Activated CD4-positive, alpha-beta memory T cell treated with anti-CD3 and anti-CD28 coated beads, Interleukin-2, amount 10 ng/mL, durations not matched to agents 7 days and 5 days (primary cell): Measurements from ENCODE around the gene TGIF2. TPM values are rescaled to one million over a fixed set of nuclear protein-coding genes. Genes with fewer than 3 reads are reported as not detected.

Experiments used
- CTCF ChIA-PET: fragments of 350-600 bp; sonication (Branson Sonifier 250); formaldehyde crosslinking; loops from one replicate; lab custom pipeline; 2021; ENCODE audit warnings: antibody characterized with exemption, inconsistent platforms; lab: Charles Lee
- POLR2A ChIA-PET: fragments of 350-600 bp; sonication (Branson Sonifier 250); formaldehyde crosslinking; loops from one replicate; lab custom pipeline; 2021; ENCODE audit warnings: antibody characterized with exemption; lab: Charles Lee
- DNase-seq: peaks from one replicate; pipeline ENCODE4 v3.0.0-alpha.2; 2020
- H3K27ac Mint-ChIP-seq: one replicate; pipeline ENCODE4 v1.8.0; 2021; ENCODE audit warnings: mild to moderate bottlenecking, mixed read lengths
- H3K27me3 Mint-ChIP-seq: one replicate; pipeline ENCODE4 v1.8.0; 2021; ENCODE audit warnings: mixed read lengths
- H3K36me3 Mint-ChIP-seq: one replicate; pipeline ENCODE4 v1.8.0; 2021; ENCODE audit warnings: low read depth, mixed read lengths
- H3K4me1 Mint-ChIP-seq: one replicate; pipeline ENCODE4 v1.8.0; 2021; ENCODE audit warnings: mixed read lengths
- H3K4me3 Mint-ChIP-seq: one replicate; pipeline ENCODE4 v1.8.0; 2021; ENCODE audit warnings: mild to moderate bottlenecking, mixed read lengths
- H3K9me3 Mint-ChIP-seq: one replicate; pipeline ENCODE4 v1.8.0; 2021; ENCODE audit warnings: mixed read lengths
- total RNA-seq, 2 experiments: library from RNA; stranded (reverse); gene quantifications; one replicate each; pipeline ENCODE4 v1.2.3, GENCODE V29; 2021

The TGIF2 gene
- total RNA-seq, 2 experiments from 2014 or later, result 28.0 to 33.5 TPM

DNA sequence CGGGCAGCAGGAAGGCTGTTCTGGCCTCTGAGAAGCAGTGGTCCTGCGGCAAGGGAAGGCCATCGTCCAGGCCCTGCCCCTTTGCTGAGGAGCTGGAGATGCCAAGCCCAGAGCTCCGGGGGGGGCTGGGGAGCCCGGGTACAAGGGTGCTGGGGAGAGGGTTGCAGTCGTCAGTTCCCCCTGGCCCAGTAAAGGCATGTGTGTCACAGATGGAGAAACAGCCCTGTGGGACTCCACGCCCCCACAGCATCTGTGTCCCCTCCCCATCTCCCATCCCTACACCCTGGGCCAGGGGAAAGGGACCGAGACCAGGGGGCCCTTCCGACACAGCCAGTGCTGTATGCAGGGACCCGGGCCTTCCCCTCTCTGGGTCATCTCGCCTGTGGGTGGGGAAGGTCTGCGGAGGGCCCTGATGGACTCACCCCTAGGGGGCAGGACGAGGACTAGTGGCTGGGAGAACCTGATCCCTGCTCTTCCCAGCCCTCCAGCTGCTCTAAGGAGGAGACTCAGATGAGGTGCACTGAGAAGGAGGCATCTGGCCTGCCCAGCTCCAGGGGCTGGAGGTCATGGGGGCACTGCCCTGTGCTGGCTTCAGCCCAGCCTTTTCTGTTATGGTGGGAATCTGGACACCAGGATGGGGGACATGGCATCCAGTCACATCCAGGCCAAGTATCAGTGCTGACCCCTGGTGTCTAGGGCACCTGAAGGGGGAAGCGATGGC is 31.5 kb upstream of the TGIF2 start:
- H3K36me3 Mint-ChIP-seq, result no peaks in the 10 kb centered on the region
- POLR2A ChIA-PET, result no interaction called here
- H3K4me3 Mint-ChIP-seq, result no peak overlapping the region
- H3K27ac Mint-ChIP-seq, result no peak overlapping the region
- CTCF ChIA-PET, result no interaction called here
- H3K27me3 Mint-ChIP-seq, result peaks cover 1% of the 10 kb centered on the region
- H3K9me3 Mint-ChIP-seq, result no peaks in the 10 kb centered on the region
- no peaks in the 10 kb centered on the region for H3K4me1 Mint-ChIP-seq
- DNase-seq, result no peak

DNA sequence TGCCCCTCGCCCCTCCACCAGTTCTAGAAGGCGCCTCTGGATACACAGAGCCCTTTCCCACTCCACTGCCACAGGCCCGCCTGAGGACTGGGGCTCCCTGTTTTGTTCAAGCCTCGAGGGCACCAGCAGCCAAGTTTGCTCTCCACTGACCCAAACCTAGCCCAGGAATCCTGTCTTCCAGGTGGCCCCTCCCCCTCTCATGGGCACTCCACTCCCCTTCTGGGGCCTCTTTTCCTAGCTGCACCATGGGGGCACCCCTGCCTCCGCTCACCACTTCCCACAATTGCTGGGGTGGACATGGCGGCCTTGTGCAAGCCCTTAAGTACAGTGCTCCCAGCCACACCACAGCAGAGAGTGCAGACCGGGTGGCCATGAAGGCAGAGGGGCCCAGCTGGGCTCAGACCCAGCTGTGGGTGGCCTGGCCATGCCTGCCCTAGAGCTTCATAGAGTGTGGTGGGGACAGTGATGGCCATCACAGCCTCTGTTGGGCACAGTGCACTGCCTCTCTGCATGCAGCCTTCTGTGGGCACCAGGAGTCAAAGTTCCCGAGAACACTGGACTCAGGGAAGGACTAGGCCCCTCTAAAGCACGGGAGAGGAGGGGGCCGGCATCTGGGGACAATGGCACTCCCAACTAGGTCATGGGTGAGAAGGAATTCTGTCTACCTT is 30.7 kb upstream of the TGIF2 start:
- Mint-ChIP-seq H3K4me1 (no peaks in the 10 kb centered on the region), H3K4me3 (no peak overlapping the region), H3K36me3 (no peaks in the 10 kb centered on the region), H3K27me3 (peaks cover 1% of the 10 kb centered on the region), H3K9me3 (no peaks in the 10 kb centered on the region), H3K27ac (no peak overlapping the region)
- ChIA-PET CTCF (no interaction called here), POLR2A (no interaction called here)
- no peak for DNase-seq

- H3K27me3 Mint-ChIP-seq, result peaks cover 1% of the 10 kb centered on the region
- ChIA-PET CTCF (no interaction called here), POLR2A (no interaction called here)
- no peak overlapping the region for H3K4me3 Mint-ChIP-seq
- no peaks in the 10 kb centered on the region for H3K4me1 Mint-ChIP-seq
- H3K36me3 Mint-ChIP-seq, result no peaks in the 10 kb centered on the region
- no peak for DNase-seq
- no peaks in the 10 kb centered on the region for H3K9me3 Mint-ChIP-seq
- no peak overlapping the region for H3K27ac Mint-ChIP-seq
Measured at GRCh38 chr20:36543184-36544133, 29.9 kb upstream of the TGIF2 start.

- ChIA-PET CTCF (no interaction called here), POLR2A (no interaction called here)
- H3K9me3 Mint-ChIP-seq, result no peaks in the 10 kb centered on the region
- no peaks in the 10 kb centered on the region for H3K36me3 Mint-ChIP-seq
- H3K27me3 Mint-ChIP-seq, result peaks cover 1% of the 10 kb centered on the region
- no peak for DNase-seq
- no peaks in the 10 kb centered on the region for H3K4me1 Mint-ChIP-seq
- H3K27ac Mint-ChIP-seq, result no peak overlapping the region
- no peak overlapping the region for H3K4me3 Mint-ChIP-seq
Measured at GRCh38 chr20:36544134-36545018, 29.0 kb upstream of the TGIF2 start.

DNA sequence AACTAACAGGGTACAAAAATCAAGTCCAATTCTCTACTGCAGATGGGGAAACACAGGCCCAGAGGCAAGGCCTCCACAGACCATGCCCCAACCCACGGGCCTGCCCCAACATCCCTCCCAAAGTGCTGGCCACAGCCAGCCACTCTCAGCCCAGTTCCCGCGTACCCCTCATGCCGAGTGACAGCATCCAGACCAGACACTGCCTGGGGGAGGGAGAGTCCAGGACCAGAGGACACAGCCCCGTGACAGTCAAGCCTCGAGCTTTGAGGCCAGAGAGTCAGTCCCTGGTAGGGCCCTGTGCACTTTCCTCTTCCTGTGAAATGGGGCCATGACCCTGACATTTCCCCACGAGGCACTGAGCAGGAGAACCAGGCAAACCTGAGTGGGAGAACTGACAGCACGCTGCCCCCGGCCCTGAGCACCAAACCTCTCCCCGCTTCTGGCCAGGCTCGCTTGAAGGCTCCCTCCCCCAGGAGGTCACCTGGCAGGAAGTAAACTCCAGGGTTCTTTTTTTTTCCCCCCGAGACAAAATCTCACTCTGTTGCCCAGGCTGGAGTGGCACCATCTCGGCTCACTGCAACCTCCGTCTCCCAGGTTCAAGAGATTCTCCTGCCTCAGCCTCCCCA is 27.2 kb upstream of the TGIF2 start:
- Mint-ChIP-seq H3K4me1 (no peaks in the 10 kb centered on the region), H3K27ac (no peak overlapping the region), H3K4me3 (no peak overlapping the region), H3K27me3 (no peaks in the 10 kb centered on the region), H3K9me3 (no peaks in the 10 kb centered on the region), H3K36me3 (no peaks in the 10 kb centered on the region)
- POLR2A ChIA-PET, result interaction anchor here (1.6 kb wide), 1 partner anchor 25 kb away, joined by 3 read pairs; no protein-coding TSS in a partner anchor
- DNase-seq, result no peak
- CTCF ChIA-PET, result no interaction called here

GRCh38 chr20:36547186-36548005 is 26.0 kb upstream of the TGIF2 start:
- Mint-ChIP-seq H3K27me3 (no peaks in the 10 kb centered on the region), H3K36me3 (no peaks in the 10 kb centered on the region), H3K4me3 (no peak overlapping the region), H3K27ac (no peak overlapping the region), H3K4me1 (no peaks in the 10 kb centered on the region), H3K9me3 (no peaks in the 10 kb centered on the region)
- ChIA-PET POLR2A (no interaction called here), CTCF (no interaction called here)
- no peak for DNase-seq

GRCh38 chr20:36548006-36548315 is 25.4 kb upstream of the TGIF2 start:
- ChIA-PET POLR2A (no interaction called here), CTCF (no interaction called here)
- Mint-ChIP-seq H3K27ac (no peak overlapping the region), H3K9me3 (no peaks in the 10 kb centered on the region), H3K4me3 (no peak overlapping the region), H3K27me3 (no peaks in the 10 kb centered on the region), H3K36me3 (no peaks in the 10 kb centered on the region), H3K4me1 (no peaks in the 10 kb centered on the region)
- DNase-seq, result no peak

DNA sequence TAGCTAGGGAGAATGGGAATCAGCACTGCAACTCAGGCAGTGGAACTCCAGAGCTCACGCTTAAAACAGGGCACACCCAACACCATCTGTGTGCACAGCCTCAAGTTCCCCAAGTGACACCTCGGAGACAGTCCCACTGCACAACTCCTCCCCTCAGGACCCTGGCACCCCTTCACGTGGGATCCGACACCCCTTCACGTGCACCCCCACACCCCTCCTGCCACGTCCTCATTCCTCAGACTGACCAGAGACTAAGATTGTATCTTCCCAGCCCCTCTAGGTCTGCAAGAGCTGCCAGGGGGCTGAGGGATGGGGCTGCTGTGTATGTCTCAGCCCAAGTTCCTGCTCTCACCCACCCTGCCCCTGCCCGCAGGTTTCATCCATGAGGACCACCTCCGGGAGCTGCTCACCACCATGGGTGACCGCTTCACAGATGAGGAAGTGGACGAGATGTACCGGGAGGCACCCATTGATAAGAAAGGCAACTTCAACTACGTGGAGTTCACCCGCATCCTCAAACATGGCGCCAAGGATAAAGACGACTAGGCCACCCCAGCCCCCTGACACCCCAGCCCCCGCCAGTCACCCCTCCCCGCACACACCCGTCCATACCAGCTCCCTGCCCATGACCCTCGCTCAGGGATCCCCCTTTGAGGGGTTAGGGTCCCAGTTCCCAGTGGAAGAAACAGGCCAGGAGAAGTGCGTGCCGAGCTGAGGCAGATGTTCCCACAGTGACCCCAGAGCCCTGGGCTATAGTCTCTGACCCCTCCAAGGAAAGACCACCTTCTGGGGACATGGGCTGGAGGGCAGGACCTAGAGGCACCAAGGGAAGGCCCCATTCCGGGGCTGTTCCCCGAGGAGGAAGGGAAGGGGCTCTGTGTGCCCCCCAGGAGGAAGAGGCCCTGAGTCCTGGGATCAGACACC is 24.4 kb upstream of the TGIF2 start:
- DNase-seq, result no peak
- H3K27ac Mint-ChIP-seq, result no peak overlapping the region
- CTCF ChIA-PET, result no interaction called here
- no peak overlapping the region for H3K4me3 Mint-ChIP-seq
- no peaks in the 10 kb centered on the region for H3K9me3 Mint-ChIP-seq
- H3K4me1 Mint-ChIP-seq, result no peaks in the 10 kb centered on the region
- POLR2A ChIA-PET, result no interaction called here
- no peaks in the 10 kb centered on the region for H3K27me3 Mint-ChIP-seq
- no peaks in the 10 kb centered on the region for H3K36me3 Mint-ChIP-seq

DNA sequence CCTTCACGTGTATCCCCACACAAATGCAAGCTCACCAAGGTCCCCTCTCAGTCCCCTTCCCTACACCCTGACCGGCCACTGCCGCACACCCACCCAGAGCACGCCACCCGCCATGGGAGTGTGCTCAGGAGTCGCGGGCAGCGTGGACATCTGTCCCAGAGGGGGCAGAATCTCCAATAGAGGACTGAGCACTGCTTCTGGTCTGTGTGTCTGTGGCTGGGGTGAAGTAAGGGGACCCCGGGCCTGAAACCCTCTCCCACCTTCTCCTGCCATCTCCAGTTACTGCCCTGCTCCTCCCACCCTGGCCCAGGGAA is 23.8 kb upstream of the TGIF2 start:
- ChIA-PET POLR2A (no interaction called here), CTCF (no interaction called here)
- Mint-ChIP-seq H3K4me3 (no peak overlapping the region), H3K27me3 (no peaks in the 10 kb centered on the region), H3K27ac (no peak overlapping the region), H3K9me3 (no peaks in the 10 kb centered on the region), H3K36me3 (no peaks in the 10 kb centered on the region), H3K4me1 (no peaks in the 10 kb centered on the region)
- no peak for DNase-seq

DNA sequence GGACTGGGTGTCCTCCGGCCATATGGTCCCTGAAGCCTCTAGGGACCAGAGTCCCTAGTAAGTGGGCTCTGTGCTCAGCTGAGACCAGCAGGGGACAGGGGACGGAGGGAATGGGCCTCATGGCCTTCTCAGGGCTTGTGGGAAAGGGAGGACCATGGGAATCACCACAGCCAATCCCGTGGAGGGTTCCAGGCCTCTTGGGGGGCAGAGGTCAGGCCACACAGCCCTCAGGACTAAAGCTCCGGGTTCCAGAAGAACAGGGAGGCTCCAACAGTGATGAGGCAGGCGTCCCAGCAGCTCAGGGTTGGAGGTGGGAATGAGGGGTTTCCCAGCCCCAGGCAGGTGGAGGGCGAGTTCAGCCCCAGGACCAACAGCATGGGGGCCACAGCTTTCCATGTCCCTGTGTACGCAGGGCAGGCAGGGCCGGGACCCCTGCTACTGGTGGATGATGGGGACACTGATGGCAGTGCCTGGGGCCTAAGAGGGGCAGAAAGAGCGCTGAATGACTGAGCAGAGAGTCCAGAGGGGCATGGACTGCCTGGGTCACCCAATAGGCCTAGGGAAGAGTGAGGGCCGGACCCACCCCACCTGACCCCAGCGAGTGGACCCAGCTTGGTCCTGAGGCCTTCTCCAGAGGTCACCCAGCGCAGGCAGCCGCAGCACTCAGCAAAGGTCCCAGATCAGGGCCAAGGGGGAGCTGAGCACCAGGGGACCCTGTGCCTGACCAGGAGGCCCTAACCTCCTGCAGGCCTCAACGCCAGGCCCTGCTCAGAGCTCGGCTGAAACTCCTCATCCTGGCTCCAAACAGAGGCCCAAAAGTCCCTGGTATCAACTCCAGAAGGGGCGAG is 23.2 kb upstream of the TGIF2 start:
- no peaks in the 10 kb centered on the region for H3K9me3 Mint-ChIP-seq
- no peak for DNase-seq
- no peak overlapping the region for H3K27ac Mint-ChIP-seq
- no peaks in the 10 kb centered on the region for H3K4me1 Mint-ChIP-seq
- POLR2A ChIA-PET, result interaction anchor here (0.8 kb wide), 1 partner anchor 56 kb away, joined by 4 read pairs; the partner anchor contains the start of gene RAB5IF
- no peaks in the 10 kb centered on the region for H3K27me3 Mint-ChIP-seq
- H3K4me3 Mint-ChIP-seq, result no peak overlapping the region
- H3K36me3 Mint-ChIP-seq, result no peaks in the 10 kb centered on the region
- CTCF ChIA-PET, result no interaction called here
